HCT116 (cell line): ENCODE results near the gene ARVCF.

ENCODE experiments used
- EGR1 ChIP-seq: IDR thresholded peaks from 2 replicates; pipeline ENCODE4 v1.6.1; 2012; ENCODE audit warnings: low read depth
- EZH2 ChIP-seq: fragments of 200-600 bp; sonication (generic); IDR thresholded peaks from 2 replicates; pipeline ENCODE4 v1.6.1; 2017; ENCODE audit warnings: antibody characterized with exemption, mixed run types
- JUND ChIP-seq: IDR thresholded peaks from 2 replicates; pipeline ENCODE4 v1.6.1; 2012
- MAX ChIP-seq: IDR thresholded peaks from 2 replicates; pipeline ENCODE4 v1.6.1; 2012
- POLR2A ChIP-seq: IDR thresholded peaks from 2 replicates; pipeline ENCODE4 v1.7.0; 2011; ENCODE audit warnings: borderline replicate concordance; ENCODE audit not compliant: insufficient read depth, insufficient read length; ENCODE audit errors: extremely low read depth
- POLR2AphosphoS5 ChIP-seq: IDR thresholded peaks from 2 replicates; pipeline ENCODE4 v1.6.1; 2011; ENCODE audit warnings: mild to moderate bottlenecking, low read depth, low read length, moderate library complexity
- RAD21 ChIP-seq: IDR thresholded peaks from 2 replicates; pipeline ENCODE4 v1.6.1; 2012; ENCODE audit warnings: low read depth, mild to moderate bottlenecking
- SRF ChIP-seq: IDR thresholded peaks from 2 replicates; pipeline ENCODE4 v1.6.1; 2012; ENCODE audit warnings: low read depth
- ZFX ChIP-seq: fragments of 450-650 bp; IDR thresholded peaks from 2 replicates; pipeline ENCODE4 v1.6.1; 2017
- TF ChIP-seq, protein P1 (sequence below), 3 experiments: fragments of 200-600 bp in 1 of 3; sonication (generic) in 1 of 3; IDR thresholded peaks in 2 of 3; conservative IDR thresholded peaks in 1 of 3; 2 replicates each; pipeline ENCODE4 v1.5.1; 2012 to 2017; ENCODE audit warnings: low read depth in 2 of 3, low read length in 2 of 3, antibody characterized with exemption in 1 of 3, borderline replicate concordance in 1 of 3, control low read depth in 1 of 3, mild to moderate bottlenecking in 1 of 3, mixed read lengths in 1 of 3, mixed run types in 1 of 3, moderate library complexity in 1 of 3; ENCODE audit not compliant: insufficient read depth in 1 of 3
- TF ChIP-seq, protein P2 (sequence below): IDR thresholded peaks from 2 replicates; pipeline ENCODE4 v1.6.1; 2012

GRCh38 chr22:20053407-20054033 lies 36.9 kb upstream of the ARVCF start:
- TF ChIP-seq, protein P1, sequence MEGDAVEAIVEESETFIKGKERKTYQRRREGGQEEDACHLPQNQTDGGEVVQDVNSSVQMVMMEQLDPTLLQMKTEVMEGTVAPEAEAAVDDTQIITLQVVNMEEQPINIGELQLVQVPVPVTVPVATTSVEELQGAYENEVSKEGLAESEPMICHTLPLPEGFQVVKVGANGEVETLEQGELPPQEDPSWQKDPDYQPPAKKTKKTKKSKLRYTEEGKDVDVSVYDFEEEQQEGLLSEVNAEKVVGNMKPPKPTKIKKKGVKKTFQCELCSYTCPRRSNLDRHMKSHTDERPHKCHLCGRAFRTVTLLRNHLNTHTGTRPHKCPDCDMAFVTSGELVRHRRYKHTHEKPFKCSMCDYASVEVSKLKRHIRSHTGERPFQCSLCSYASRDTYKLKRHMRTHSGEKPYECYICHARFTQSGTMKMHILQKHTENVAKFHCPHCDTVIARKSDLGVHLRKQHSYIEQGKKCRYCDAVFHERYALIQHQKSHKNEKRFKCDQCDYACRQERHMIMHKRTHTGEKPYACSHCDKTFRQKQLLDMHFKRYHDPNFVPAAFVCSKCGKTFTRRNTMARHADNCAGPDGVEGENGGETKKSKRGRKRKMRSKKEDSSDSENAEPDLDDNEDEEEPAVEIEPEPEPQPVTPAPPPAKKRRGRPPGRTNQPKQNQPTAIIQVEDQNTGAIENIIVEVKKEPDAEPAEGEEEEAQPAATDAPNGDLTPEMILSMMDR (IDR thresholded peaks at IDR 0.05 in 2 of 3, conservative IDR thresholded peaks at IDR 0.05 in 1 of 3; ENCODE audit: borderline replicate concordance in 1 of 3, insufficient read depth in 1 of 3, low read depth in 2 of 3, low read length in 2 of 3), result no peak
- no peak for TF ChIP-seq EGR1
- TF ChIP-seq POLR2AphosphoS5, result no peak
- TF ChIP-seq, protein P2, sequence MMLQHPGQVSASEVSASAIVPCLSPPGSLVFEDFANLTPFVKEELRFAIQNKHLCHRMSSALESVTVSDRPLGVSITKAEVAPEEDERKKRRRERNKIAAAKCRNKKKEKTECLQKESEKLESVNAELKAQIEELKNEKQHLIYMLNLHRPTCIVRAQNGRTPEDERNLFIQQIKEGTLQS, result no peak
- no peak for TF ChIP-seq EZH2
- TF ChIP-seq MAX, result no peak
- TF ChIP-seq JUND, result no peak
- TF ChIP-seq ZFX, result no peak
- no peak for TF ChIP-seq POLR2A
- no peak for TF ChIP-seq SRF
- TF ChIP-seq RAD21, result no peak
